Loucy (cell line): Measurements from ENCODE around the gene TAAR1.
"Not testable (repeated sequence)": the region's sequence is repeated elsewhere in the genome, so short reads cannot be mapped to it uniquely, and the experiment has no call there.

Source experiments
- EZH2phosphoT487 ChIP-seq: fragments of 200-600 bp; IDR thresholded peaks from 2 replicates; pipeline ENCODE4 v1.6.1; 2018; ENCODE audit warnings: antibody characterized with exemption, mild to moderate bottlenecking, moderate library complexity, borderline replicate concordance
- TF ChIP-seq, protein P1 (sequence below): fragments of 200-600 bp; sonication (generic); conservative IDR thresholded peaks from 2 replicates; pipeline ENCODE4 v1.5.1; 2014; ENCODE audit warnings: mild to moderate bottlenecking, antibody characterized with exemption, low read length

GRCh38 chr6:132635288-132635687 is 23.7 kb downstream of the TAAR1 start:
- TF ChIP-seq, protein P1, sequence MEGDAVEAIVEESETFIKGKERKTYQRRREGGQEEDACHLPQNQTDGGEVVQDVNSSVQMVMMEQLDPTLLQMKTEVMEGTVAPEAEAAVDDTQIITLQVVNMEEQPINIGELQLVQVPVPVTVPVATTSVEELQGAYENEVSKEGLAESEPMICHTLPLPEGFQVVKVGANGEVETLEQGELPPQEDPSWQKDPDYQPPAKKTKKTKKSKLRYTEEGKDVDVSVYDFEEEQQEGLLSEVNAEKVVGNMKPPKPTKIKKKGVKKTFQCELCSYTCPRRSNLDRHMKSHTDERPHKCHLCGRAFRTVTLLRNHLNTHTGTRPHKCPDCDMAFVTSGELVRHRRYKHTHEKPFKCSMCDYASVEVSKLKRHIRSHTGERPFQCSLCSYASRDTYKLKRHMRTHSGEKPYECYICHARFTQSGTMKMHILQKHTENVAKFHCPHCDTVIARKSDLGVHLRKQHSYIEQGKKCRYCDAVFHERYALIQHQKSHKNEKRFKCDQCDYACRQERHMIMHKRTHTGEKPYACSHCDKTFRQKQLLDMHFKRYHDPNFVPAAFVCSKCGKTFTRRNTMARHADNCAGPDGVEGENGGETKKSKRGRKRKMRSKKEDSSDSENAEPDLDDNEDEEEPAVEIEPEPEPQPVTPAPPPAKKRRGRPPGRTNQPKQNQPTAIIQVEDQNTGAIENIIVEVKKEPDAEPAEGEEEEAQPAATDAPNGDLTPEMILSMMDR, result not testable (repeated sequence)
- not testable (repeated sequence) for TF ChIP-seq EZH2phosphoT487
